ENCODE data around the gene CDYL2.
A peak's percentile ranks its signal among the peaks of the same experiment; 100 is the strongest.
"Not testable (repeated sequence)": the region's sequence is repeated elsewhere in the genome, so short reads cannot be mapped to it uniquely, and the experiment has no call there.

Gene CDYL2

DNA sequence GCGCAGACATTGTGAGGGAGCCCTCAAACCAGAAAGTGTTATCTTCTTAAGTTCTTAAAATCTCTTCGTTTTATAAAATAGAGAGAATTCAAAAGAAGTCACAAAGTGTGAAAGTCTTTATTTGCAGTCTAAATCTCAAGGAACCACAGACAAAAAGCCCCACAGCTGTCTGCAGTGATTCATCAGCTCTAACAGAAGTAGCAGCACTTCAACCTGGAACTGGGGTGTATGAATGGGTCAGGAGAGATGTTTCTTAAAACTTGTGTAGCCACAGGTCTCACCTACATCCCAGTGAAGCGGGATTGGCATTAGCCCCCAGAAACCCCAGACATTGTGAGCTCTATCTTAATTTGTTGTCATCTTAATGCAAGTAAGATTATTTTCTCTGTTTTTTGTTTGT lies 61.1 kb downstream of the CDYL2 start:
- DNase-seq, result no peak

DNA sequence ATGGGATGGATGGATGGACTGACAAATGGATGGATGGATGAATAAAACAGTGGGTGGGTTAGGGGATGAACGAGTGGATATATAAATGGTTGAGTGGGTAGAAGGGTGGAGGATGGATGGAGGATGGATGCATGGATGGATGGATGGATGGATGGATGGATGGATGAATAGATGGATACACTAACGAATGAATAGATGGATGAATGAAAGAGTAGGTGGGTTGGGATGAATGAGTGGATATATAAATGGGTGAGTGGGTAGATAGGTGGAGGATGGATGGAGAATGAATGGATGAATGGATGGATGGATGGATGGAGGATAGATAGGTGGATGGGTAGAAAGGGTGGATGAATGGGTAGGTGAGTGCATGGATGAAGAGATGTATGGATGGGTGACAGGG lies 62.1 kb downstream of the CDYL2 start:
- no peak for DNase-seq

DNA sequence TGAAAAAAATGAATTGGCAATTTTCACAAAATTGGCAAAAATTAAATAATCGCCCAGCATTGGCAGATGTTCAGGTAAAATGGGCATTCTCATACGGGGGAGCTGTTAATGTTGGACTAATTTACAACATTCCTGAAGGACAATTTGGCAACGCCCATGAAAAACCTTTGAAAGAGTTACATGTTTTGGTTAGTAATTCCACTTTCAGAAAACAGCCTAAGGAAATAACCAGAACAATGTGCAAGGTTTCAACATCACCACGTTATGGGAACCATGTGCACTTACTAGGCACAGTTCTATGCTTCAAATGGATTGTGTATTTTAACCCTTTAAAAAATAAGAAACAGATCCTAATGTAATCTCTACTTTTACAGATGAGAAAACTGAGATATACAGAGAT lies 62.7 kb downstream of the CDYL2 start:
- no peak for DNase-seq

DNA sequence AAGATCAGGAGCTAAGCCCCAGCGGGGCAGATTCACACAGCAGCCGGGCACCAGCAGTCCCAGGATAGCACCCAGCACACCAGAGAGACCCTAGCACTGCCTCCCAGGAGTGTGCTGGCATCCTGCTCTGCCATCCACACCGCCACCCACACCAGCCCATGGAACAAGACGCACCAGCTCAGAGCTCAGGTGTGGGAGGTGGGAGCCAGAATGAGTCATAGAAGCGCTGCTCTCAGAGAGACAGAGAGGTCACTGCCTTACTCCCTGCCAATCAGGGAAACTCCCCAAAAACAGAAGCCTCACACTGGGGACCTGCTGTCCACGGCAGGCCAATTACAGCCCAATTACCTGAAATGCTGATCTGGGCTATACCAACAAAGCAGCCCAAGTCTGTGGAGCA lies 64.9 kb downstream of the CDYL2 start:
- DNase-seq, result no peak

DNA sequence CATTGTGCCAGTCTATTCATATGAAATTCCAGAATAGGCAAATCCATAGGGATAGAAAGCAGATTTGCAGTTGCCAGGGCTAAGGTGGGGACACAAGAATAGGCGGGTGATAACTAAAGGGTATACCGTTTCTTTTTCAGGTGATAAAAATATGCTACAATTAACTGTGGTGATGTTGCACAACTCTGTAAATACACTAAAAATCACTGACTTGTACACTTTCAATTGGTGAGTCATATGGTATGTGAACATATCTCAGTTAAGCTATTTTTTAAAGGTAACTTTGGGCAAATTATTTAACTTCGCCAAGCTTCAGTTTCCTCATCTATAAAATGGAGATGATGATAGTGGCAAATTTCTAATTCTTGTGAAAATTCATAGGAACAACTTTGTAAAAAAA lies 65.9 kb downstream of the CDYL2 start:
- no peak for DNase-seq

DNA sequence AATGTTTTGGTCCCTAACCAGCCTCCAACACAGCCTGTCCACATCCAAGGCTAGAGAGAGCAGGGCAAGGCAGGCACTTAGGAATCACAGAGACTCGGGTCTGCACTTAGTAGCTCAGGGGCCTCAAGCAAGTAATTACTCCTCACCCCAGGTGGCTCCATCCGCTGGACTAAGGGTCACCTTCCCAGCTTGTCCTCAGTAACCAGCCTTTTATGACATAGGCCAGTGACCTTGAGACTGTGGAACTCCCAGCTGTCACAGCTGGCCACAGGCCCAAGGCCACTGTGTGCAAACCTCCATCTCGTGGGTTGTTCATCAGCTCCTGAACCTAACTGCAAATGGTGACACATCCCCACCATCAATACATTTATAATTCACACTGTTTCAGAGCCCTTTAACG lies 68.6 kb downstream of the CDYL2 start:
- DNase-seq, result no peak

DNA sequence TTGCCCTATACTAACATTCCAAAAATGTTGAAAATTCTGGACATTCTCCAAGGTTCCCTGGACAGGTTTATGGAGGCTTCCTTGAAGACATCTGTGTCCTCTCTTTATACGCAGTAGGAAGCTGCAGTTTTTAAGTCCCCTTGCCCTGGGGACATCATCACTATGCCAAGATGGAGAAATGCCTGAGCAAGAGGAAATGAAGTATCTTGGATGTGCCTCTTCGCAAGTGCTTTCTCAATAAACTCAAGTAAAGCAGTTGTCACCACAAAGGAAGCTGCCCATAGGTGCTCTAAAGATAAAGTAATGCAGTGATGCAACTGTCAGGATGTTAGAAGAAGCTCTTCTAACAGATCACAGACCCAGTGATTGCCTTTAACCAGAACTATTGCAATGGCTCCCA lies 71.0 kb downstream of the CDYL2 start:
- DNase-seq, result no peak

DNA sequence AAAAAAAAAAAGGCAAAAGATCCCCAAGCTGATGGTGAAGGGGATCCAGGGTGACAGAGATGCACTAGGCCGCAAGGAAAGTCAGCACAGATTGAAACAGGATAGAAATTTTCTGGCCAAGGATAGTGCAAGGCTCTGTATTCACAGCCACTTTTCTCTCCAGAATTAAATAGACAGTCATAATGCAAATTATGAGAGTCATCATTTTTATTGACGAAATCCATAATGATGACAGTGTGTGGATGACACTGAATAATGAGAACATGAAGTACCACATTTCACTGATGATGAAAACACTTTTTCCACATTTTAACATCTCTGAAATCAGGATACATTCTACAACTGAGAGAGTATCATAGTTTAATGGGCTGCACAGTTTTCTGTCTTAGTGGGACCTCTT lies 72.5 kb downstream of the CDYL2 start:
- DNase-seq, result no peak

DNA sequence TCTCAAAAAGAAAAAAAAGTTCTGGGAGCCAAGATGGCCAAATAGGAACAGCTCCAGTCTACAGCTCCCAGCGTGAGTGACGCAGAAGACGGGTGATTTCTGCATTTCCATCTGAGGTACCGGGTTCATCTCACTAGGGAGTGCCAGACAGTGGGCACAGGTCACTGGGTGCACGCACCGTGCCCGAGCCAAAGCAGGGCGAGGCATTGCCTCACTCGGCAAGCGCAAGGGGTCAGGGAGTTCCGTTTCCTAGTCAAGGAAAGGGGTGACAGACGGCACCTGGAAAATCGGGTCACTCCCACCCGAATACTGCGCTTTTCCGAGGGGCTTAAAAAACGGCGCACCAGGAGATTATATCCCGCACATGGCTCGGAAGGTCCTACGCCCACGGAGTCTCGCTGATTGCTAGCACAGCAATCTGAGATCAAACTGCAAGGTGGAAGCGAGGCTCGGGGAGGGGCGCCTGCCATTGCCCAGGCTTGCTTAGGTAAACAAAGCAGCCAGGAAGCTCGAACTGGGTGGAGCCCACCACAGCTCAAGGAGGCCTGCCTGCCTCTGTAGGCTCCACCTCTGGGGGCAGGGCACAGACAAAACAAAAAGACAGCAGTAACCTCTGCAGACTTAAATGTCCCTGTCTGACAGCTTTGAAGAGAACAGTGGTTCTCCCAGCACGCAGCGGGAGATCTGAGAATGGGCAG lies 77.2 kb downstream of the CDYL2 start:
- not testable (repeated sequence) for DNase-seq

DNA sequence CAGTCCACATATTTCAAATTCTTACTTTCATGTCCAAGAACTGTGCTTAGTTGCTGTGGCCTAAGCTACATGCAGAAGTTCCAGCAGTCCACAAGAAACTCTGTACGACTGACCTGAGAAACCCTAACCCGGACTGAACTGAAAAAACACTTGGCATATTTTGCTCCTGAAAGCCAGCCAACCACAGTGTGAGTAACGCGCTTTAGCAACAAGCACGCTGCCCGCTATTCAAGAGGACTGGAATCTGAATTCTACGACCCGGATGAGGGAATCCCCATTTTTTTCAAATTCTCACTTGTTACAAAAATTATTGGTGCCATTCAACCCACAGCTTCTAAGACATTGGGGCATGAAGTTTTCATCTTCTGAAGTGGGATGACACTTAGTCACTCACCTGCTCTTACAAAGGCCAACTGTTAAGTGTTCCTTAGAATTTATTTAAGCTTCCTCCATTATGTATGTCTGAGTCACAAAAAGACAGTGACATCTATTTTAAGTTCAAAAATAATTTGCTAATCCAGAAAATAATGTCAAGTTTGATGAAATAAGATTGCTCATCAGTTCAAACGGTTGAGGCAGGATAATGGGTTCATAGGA lies 78.7 kb downstream of the CDYL2 start:
- DNase-seq, result no peak

DNA sequence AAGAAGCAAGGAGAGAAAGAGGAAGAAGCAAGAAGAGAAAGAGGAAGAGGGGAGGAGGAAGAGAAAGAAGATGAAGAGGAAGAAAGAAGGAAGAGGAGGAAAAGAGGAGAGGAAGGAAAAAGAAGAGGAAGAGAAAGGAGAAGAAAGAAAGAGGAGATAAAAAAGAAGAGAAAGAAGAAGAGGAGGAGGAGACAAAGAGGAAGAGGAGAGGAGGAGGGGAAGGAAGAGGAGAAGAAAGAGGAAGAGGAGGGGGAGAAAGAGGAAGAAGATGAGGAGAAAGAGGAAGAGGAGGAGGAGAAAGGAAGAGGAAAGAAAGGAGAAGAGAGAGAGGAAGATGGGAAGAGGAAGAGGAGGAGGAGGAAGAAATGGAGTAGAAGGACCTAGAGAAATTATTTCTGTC lies 80.4 kb downstream of the CDYL2 start:
- DNase-seq, result no peak

DNA sequence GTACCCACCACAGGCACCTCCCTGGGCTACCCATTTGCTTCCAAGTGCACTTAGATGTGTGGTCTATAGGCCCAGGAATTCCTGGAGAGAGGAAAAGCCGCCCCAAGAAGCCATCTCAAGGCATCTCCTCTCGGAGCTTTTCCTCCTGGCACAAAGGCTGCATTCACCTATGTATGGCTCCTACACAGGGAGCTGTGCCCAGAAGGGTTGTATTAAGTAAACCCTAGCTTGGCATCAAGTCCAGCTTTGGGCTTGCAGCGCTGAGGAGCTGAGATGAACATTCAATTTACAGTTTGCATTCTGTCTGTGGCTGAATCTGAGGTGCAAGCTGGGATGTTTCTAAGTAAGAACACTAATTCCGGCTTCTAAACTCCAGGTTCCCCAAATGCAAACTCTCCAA lies 81.3 kb downstream of the CDYL2 start:
- DNase-seq, result no peak

DNA sequence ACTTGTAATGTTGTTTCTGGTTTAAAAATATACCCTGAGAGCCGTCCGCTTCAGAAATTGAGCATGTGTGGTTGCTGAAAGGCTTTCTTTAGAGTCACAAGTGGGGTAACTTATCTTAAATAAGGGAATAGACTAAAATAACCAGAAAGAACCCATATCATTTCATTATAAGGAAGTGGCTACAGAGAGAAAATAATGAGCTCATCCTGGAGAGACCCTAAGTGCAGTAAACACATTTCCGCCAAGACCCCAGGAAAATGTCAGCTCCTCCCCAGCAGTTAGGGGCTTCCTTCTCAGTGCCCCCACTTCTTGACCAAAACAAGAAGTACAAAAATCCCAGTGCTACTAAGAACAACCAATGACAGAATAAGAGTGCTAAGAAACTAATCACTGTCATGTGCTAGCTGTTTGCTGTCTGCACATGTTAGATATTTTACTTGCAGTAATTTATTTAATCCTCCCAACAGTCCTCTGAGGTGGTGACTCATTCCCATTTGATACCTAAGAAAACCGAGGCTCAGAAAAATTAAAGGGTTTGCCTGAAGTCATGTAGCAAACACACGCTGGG lies 83.5 kb downstream of the CDYL2 start:
- DNase-seq, result peak; percentile 29

DNA sequence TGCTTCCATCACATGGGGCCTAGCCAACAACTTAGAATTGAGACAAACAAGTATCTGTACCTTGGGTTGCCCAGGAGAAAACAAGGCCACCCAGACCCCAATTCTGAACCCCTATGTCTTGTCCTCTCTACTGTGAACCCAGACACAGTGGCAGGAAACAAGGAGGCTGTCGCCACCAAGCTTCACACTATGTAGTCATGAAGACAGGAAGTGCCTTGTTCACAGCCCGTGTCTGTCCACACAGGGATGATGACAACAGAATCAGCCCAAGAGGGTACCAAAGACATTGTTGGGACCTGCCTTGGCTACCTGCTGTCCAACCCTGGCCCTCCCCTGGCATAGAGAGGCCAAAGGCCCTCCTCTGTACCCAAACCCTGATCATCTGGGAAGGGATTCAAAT lies 84.8 kb downstream of the CDYL2 start:
- DNase-seq, result no peak

DNA sequence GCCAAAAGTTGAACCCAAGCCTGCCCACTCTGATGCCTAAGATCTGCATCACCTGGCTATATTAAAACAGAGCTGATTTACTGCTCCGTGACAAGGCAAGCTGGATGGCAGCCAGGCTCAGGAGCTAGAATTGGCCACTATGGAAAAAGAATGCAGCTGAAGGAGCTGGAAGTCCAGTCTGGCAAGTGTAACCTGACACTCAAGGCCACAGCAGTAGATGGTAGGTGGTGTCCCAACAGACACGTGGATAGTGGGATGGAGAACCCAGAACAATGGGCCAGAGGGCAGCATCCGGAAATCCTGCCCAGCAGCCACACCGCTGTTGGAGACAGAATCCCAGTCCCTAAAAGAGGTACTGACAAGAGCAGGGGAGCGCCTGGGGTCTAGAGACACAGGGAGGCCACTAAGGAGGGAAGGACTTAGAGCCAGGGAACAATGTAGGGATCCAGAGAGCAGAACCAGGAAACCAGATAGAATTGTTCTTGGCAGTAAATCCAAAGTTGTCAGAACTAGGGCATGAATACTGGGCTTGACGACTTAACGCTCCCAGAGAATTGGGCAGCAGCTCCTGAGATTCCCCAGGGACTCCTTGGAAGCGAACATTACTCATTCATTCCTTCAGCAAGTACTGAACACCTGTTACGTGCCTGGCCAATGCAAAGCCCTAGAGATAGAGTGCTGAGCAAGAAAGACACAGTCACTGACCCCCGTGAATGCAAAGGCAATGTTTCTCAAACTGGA lies 85.7 kb downstream of the CDYL2 start:
- no peak for DNase-seq

DNA sequence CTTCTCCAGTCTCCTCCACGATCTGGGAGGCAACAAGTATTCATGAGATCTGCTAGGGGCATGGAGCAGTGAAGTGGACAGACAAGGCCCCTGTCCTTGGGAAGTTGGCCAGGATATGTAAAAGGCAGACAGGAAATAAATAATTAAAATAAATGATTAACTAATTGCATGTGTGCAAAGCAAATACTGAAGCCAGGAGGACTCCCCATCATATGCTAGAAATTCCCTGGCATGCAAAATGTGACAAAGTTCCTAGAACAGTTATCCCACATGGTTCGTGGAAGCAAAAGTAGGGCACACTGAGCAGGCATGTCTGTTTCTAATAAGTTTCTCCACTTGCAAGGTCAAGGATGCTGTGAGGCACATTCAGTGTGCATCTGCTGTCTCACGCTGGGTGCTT lies 86.8 kb downstream of the CDYL2 start:
- DNase-seq, result no peak

DNA sequence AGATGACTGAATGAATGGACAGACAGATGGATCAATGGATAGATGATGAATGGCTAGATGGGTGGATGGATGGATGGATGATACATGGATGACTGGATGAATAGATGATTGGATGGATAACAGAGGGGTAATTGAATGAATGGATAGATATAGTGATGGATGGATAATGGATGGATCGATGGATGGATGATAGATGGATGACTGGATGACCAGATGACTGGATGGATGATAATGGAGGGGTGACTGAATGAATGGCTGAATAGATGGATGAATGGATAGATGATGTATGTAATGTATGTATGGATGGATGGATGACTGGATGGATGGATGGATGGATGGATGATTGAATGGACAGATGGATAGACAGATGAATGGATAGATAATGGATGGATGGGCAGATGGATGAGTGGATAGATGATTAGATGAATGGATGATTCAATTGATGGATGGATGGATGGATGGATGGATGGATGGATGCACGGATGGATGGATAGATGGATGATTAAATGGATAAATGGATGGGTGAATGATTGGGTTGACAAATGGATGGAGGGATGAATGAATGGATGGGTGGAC lies 87.7 kb downstream of the CDYL2 start:
- DNase-seq, result no peak

DNA sequence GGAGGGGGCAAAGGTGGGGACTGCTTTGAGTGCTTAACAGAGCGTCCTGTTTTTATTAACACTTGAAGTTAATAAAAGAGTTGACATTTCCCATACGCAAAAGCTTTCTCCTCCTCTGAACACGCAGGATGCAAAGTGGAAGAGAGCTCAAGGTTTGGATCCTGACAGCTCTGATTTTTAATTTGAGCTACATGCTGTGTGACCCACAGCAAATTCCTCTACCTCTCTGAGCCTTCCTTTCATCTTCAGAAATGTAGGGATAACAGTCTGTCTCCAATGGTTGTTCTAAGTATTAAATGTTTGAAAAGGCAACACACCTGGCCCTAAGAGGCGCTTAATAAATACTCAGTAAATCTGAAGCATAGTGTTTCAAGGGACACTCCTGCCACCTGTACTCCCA lies 93.0 kb downstream of the CDYL2 start:
- no peak for DNase-seq

DNA sequence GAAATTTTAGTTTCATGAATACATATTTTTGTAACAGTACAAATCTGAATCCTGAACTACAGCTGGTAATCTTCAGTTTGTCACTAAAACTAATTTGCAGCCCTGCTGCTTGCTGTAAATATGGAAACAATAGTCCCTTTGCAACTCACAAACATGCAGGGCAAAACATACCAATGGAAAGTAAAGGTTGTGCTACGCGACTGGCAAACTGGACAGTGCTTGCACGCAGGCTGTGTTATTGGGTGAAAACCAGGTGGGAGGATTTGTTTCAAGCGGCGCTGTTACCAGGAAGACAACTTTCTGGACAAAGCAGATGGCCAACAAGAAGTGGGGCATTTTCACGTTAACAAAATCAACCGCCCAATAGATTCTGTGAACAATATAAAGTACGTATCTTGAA lies 93.5 kb downstream of the CDYL2 start:
- DNase-seq, result no peak

DNA sequence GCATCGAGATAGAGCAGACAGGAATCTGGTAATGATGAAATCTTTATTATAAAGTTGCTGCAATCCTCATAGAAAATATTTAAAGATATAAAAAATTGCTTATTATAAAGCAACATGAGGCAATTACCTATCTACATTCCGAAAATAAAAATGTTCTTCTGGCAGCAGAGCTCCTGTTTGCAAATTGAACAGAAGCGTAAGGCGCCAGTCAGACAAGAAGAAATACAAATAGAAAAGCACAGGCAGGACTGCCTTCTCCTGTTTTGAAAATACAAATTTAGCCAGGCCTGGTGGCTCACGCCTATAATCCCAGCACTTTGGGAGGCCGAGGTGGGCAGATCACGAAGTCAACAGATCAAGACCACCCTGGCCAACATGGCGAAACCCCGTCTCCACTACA lies 95.6 kb downstream of the CDYL2 start:
- DNase-seq, result no peak

DNA sequence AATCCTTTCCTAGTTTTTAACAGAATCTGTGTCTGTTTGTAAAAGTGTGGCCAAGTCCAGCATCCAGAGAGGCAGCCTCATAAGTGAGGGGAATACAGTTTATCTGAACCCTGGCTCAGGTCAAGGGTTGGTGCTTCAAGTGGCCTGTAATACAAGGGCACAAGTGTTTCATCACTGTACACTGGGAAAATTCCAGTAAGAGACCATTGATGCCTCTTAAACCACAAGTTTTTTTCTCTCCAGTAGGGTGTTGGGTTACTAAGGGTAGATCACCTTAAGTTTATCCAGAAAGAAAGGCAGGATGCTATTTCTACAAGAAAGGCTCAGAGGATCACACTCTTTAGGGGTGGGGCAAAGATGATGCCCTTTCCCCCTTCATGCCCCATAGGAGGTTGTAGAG lies 96.7 kb downstream of the CDYL2 start:
- DNase-seq, result no peak

DNA sequence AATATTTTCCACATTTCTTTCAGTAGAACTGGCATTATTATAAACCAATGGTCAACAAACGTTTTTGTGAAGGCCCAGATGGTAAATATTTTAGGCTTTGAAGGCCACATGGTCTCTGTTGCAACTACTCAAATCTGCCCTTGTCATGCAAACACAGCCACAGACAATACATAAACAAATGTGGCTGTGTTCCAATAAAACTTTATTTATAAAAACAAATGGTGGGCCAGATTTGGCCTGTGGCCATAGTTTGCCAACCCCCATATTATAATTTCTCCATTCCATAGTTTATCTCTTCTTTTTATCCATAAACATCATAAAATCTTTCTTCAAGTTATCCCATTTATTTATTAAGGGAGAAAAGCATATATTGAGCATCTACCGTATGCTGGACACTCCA lies 98.8 kb downstream of the CDYL2 start:
- no peak for DNase-seq

DNA sequence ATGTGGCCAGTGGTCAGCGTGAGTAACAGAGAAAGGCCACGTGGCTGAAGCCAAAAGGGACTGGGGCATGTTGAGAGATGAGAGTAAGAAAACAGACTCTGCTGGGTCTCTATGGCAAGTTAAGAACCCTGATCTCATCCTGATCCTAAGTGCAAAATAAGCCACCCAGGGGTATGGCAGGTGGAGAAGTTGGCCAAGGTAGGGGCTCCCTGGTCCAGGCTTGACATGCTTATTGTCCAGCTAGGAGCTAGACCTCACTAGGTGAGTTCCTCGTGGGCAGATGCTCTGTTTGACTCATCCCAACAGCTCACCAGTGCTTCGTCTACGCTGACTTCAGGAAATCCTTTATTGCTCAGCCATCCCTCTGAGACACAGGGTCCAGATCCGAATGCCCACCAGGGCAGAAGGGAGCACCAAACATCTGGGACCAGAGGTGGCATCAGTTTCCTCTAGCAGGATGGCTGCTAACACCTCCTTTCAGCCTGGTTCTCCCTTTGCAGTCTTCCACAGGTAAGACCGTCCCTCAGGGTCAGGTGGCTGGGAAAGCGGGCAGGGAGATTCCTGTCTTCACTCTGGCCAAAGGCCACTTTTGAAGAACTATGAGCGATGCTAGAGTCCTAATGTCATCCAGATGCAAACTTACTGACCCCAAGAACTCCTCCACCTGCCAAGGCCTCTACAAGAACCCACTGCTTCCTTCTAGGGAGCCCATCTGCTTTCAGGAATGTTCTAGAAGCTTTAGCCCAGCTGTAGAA lies 99.5 kb downstream of the CDYL2 start:
- DNase-seq, result no peak

Measured in suppressor macrophage treated with lipopolysaccharide for 4 hours (primary cell).